C4-2B (cell line): ENCODE measurements around the gene TUG1.

ENCODE experiments used
- ZFX ChIP-seq: fragments of 450-650 bp; IDR thresholded peaks from 2 replicates; pipeline ENCODE4 v1.6.1; 2017
- TF ChIP-seq, protein P1 (sequence below): fragments of 450-650 bp; conservative IDR thresholded peaks from 2 replicates; pipeline ENCODE4 v1.5.1; 2017; ENCODE audit warnings: mild to moderate bottlenecking

DNA sequence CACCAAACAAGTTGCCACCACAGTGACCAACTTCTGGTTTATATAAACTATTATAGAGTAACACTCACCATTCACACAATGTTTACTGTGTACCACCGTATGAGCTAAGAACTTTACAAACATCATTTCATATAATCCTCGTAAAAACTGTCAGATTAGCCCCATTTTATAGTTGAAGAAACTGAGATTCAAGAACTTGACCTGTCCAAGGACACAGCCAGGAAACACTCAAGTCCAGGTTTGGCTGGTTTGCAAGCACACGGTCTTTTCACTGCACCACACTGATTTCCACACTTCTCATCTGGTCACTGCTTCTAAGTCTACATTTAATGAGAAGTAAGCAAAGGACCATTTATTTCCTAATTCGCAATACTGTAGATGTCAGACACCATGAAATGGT lies 4.2 kb upstream of the TUG1 start:
- TF ChIP-seq, protein P1, sequence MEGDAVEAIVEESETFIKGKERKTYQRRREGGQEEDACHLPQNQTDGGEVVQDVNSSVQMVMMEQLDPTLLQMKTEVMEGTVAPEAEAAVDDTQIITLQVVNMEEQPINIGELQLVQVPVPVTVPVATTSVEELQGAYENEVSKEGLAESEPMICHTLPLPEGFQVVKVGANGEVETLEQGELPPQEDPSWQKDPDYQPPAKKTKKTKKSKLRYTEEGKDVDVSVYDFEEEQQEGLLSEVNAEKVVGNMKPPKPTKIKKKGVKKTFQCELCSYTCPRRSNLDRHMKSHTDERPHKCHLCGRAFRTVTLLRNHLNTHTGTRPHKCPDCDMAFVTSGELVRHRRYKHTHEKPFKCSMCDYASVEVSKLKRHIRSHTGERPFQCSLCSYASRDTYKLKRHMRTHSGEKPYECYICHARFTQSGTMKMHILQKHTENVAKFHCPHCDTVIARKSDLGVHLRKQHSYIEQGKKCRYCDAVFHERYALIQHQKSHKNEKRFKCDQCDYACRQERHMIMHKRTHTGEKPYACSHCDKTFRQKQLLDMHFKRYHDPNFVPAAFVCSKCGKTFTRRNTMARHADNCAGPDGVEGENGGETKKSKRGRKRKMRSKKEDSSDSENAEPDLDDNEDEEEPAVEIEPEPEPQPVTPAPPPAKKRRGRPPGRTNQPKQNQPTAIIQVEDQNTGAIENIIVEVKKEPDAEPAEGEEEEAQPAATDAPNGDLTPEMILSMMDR = no peak
- no peak for TF ChIP-seq ZFX
